Fibroblast of skin of right biceps (primary cell): ENCODE results near the gene CACTIN.
"Not testable (repeated sequence)": the region's sequence is repeated elsewhere in the genome, so short reads cannot be mapped to it uniquely, and the experiment has no call there.

Source experiments
- DNase-seq: peaks from one replicate; pipeline ENCODE4 v3.0.0-alpha.2; 2013

CACTIN gene

GRCh38 chr19:3661284-3662238 lies 35.0 kb upstream of the CACTIN start:
- DNase-seq, result no peak

DNA sequence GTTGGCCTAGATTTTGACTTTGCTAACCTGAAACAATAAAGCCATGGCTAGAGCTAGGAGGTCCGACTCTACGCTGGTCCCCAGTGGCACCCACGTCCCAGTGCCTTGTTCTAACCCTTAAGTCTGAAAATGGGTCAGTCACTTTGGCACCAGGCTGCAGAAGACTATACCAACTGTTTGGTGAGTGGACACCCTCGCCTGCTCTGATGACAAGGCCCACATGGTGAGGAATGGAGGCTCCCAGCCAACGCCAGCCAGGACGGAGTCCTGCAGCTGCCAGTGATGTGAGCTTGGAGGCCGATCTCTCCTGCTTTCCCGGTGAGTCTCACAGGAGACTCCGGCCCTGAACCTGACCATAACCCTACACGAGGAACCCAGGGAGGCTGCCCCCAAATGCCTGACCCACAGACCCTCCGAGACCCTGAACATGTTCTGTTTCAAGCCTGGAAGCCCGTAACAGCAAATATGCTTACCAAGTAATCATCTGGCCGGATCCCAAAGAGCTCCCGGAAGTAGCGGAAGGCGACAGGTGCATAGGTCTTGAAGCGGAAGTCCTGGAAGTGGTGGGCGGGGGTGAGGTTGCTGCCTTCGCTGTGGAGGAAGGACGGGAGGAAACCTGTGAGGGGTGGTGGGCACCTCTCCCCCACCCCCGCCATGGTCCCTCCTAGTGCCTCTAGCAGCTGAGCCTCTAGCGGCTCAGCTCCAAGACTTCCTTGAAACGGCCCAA lies 34.1 kb upstream of the CACTIN start:
- DNase-seq, result no peak

DNA sequence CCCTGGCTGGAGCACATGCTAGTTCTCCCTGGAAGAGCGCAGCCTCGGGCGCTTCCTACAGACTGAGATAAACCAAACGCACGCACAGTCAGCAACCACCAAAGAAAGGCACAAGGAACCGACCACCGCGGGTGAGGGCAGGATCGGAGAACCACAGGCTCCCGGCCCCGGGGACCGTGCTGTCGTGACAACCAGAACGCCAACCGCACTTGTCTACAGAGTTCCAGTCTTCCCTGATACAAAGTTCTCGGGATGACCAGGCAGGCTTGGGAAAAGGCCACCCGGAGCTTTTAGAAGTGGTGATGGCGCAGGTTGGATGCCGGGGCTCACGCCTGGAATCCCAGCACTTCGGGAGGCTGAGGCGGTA lies 33.1 kb upstream of the CACTIN start:
- no peak for DNase-seq

- no peak for DNase-seq
These were observed 32.5 kb upstream of the CACTIN start for GRCh38 chr19:3658870-3659745.

DNA sequence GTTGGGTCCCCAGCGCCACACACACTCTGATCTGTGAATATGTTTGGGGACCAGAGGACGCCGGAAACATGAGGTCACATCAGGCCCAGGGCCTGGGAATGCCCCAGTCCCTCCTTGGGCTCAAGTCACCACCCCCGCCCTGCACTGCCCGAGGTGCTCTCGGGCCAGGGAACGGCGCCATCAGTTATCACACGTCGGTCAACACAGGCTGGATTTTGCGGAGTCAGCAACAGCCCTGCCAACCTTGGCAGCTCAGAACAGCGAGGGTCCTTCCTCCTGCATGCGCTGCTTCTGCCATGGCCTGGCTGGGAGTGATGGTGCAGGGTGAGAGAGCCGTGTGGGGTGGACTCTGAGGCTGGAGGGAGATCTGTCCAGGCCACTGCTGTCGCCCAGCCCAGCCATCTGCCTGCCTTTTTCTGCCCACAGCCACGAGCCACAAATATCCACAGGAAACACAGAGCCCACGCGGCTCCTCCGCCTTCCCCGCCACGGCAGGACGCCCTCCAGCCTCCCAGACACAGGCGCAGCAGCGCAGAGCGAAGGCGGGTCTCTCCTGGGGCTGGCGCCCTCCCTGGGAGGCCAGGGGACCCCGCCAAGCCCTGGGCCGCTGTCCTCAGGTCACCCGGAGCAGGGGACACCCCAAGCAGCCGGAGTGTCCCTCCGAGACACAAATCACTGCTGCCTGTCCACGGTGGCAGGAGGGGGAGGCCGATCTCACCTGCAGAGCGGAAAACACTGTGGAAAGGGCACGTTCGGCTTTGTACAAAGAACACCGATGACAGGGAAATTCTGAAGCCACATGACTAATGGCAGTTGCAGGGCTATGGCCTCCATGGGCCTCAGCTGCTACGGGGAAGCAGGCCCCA lies 31.6 kb upstream of the CACTIN start:
- DNase-seq, result no peak

- no peak for DNase-seq
These were observed 30.8 kb upstream of the CACTIN start for GRCh38 chr19:3657395-3657769.

DNA sequence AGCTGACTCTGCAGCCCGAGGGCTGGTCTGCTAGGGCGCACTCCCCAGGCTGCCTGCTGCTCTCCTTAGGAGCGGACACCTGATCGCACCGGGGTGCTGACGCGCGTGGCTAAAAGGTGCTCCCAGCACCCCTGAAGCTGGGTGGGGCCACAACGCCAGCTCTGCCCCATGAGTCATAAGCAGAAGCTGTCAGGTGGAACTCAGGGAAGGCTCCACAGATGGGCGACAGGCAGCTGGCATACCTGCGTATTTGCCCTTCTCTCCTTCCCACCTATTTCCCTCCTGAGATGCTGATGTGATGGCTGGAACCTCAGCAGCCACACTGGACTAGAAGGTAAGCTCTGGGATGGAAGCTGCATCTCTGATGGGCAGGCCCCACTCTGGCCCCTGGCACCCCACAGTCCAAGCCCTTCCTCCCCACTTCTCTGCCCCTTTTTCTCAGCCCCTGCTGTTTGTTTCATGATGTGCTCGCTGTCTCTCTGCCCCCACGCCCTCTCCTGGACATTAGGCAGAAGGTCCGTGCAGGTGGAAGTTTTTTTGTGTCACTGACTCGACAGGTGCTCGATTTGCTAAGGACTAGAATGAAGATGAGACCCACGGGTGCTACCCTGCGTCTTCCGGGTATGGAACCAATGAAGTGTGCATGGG lies 30.3 kb upstream of the CACTIN start:
- DNase-seq, result no peak

- DNase-seq, result peak; percentile 42
These were observed 29.6 kb upstream of the CACTIN start for GRCh38 chr19:3656073-3656746.

GRCh38 chr19:3655402-3656072 lies 28.9 kb upstream of the CACTIN start:
- peak; percentile 96 for DNase-seq

- no peak for DNase-seq
These were observed 27.4 kb upstream of the CACTIN start for GRCh38 chr19:3653865-3654513.

DNA sequence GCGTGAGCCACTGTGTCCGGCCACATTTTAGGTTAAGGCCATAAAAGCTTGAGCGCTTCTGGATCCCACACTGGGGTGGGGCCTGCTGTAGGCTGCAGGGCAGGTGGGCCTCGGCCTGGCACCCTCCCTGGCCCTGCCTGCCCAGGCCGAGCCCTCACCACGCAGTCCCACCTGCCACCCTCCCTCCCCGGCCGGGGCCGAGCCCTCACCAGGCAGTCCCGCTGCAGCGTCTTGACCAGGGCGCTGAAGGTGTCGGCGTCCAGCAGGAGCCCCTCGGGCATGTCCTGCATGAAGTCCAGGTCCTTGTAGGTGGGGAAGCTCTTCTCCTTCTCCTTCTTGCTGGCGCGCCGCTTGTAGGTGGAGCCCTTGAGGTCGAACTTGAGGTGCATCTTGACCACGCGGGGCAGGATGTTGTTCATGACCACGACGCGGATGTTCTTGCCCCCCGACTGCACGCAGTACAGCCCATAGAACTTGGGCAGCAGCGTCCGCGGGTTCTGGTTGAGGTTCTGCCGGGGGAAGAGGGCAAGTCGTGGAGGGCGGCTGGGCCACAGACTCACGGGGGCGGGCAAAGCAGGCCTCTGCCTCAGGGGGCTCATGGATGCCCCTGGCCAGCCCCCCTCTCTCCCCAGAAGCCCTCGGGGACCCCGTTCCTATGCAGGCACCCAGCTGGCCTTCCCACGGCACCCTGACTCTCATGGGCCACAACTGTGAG lies 26.6 kb upstream of the CACTIN start:
- no peak for DNase-seq

DNA sequence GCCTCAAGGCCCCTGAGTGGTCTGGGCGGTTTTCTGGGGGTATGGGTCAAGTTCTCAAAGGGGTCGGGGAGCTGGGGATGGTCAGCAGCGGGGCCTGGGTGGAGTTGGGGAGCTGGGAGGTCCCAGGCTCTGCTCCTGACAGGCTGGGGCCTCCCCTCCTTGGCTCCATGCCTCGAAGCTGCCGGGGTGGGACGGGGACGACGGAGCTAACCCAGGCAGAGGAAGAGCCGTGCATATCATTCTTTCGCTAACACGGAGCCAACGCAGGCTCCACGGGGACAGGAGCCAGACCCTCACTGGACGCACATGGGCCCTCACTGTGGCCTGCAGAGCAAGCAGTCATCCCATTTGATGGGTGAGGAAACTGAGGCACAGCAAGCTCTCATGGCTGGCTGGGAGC lies 25.8 kb upstream of the CACTIN start:
- DNase-seq, result no peak

- no peak for DNase-seq
These were observed 25.1 kb upstream of the CACTIN start for GRCh38 chr19:3651684-3652083.

- DNase-seq, result no peak
These were observed 23.3 kb upstream of the CACTIN start for GRCh38 chr19:3649888-3650287.

DNA sequence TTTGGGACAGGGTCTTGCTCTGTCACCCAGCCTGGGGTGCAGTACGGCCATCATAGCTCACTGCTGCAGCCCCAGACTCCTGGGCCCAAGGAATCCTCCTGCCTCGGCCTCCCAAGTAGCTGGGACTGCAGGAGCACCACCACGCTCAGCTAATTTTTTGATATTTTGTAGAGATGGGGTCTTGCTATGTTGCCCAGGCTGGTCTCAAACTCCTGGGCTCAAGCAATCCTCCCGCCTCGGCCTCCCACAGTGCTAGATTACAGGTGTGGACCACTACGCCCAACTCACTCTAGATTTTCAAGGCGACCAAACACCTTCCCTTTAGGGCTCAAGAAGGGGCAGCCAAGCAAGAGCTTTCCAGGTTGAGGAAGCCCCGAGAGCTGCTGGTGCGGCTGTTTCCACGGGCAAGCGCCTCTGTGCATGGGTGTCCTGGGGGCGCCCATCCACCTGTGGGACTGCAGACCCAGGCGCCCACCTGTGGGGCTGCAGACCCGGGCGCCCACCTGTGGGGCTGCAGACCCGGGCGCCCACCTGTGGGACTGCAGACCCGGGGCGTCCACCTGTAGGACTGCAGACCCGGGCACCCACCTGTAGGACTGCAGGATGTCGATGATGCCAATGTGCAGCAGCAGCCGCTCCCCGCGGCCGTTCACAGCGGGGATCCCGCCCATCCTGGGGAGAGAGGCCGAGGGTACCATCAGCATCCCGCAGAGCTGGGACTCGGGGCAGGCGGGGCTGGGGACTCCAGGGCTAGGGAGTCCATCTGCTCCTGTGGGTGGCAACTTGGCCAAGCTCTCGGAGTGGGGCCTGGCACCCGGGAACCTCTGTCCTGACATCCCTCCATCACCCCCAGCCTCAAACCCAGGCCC lies 21.7 kb upstream of the CACTIN start:
- DNase-seq, result no peak

DNA sequence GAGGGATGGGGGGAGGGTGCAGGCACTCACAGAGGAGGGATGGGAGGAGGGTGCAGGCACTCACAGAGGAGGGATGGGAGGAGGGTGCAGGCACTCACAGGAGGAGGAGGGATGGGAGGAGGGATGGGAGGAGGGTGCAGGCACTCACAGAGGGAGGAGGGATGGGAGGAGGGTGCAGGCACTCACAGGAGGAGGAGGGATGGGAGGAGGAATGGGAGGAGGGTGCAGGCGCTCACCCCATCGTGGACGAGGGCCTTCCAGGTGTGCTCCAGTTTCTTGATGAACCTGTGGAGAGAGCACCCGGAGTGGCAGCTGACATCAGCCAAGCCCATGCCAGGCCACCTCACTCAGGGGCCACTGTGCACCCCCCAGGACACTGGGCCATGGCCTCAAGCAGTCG lies 20.5 kb upstream of the CACTIN start:
- not testable (repeated sequence) for DNase-seq

GRCh38 chr19:3646336-3647092 lies 19.9 kb upstream of the CACTIN start:
- no peak for DNase-seq
